Pancreas (tissue), 10 donors: Measurements from ENCODE around the gene RIBC1. TPM values are rescaled to one million over a fixed set of nuclear protein-coding genes. Genes with fewer than 3 reads are reported as not detected.
"Not testable (repeated sequence)": the region's sequence is repeated elsewhere in the genome, so short reads cannot be mapped to it uniquely, and the experiment has no call there.

Source experiments
- ATAC-seq, 4 donors: fragments of 200-7000 bp; cut with Tn5 transposase; one replicate each; pipeline versions ENCODE4 v1.8.0 to v1.9.1; 2020; ENCODE audit warnings: mild to moderate bottlenecking in 4 of 4, moderate library complexity in 4 of 4
- DNase-seq, 6 donors: peaks; one replicate each; pipeline ENCODE4 v3.0.0-alpha.2; 2020
- FAIRE-seq: peaks from 2 replicates; lab custom pipeline; 2012; peaks lifted over from hg19 to GRCh38; lab: Jason Lieb, UNC
- H3K27ac ChIP-seq, 4 donors: fragments of 200-600 bp; sonication (generic); 1 replicate in 3 of 4; 2 replicates in 1 of 4; pipeline versions ENCODE4 v1.5.0 to v1.8.0; 2020
- H3K27me3 ChIP-seq, 4 donors: fragments of 200-600 bp; one replicate each; pipeline ENCODE4 v1.8.0; 2021
- H3K36me3 ChIP-seq, 3 donors: fragments of 200-600 bp; sonication (generic) in 1 of 3; one replicate each; pipeline versions ENCODE4 v1.5.0 to v1.8.0; 2020 to 2021
- H3K4me1 ChIP-seq, 3 donors: fragments of 200-600 bp; one replicate each; pipeline ENCODE4 v1.8.0; 2021
- H3K4me3 ChIP-seq, 4 donors: fragments of 200-600 bp; sonication (generic) in 2 of 4; one replicate each; pipeline versions ENCODE4 v1.5.0 to v1.8.0; 2020 to 2021
- H3K9me3 ChIP-seq, 4 donors: fragments of 200-600 bp; one replicate each; pipeline ENCODE4 v1.8.0; 2021
- CTCF ChIP-seq, 4 donors: fragments of 200-600 bp; sonication (generic) in 3 of 4; IDR thresholded peaks; one replicate each; pipeline versions ENCODE4 v1.5.0 to v1.8.0; 2021; ENCODE audit warnings: antibody characterized with exemption in 4 of 4
- WGBS, 2 donors: extraction: QIAGEN DNeasy Blood & Tissue Kit; methylation state at CpG; one replicate each; pipeline ENCODE4 v1.1.7; 2013; 5-methylcytosine and 5-hydroxymethylcytosine counted together
- intact Hi-C, 3 donors: fragments of 100-400 bp; cut with DNase I; formaldehyde crosslinking; loops; one replicate each; pipeline versions ENCODE4 v1.11.1 to v1.14.2; 2022
- polyA plus RNA-seq, 2 donors: library from polyadenylated mRNA; stranded (reverse); fragments of 200-250 nt; gene quantifications; one replicate each; pipeline ENCODE4 v1.2.3, GENCODE V29; 2013
- total RNA-seq, 6 donors: library from RNA; stranded (reverse); fragmentation: NEBNext Ultra II Directional in 4 of 6; extraction: Animal tissue kit (Norgen Biotek cat#: 25700) in 4 of 6; gene quantifications; one replicate each; pipeline versions ENCODE4 v1.2.1 to v1.2.4, GENCODE V29; 2021 to 2023
- donor health status: healthy with polysubstance abuse.
- donor health status: DM: no; HTN: no; CAD: no; lungs with moderate emphysema.
- donor health status: DM: no; HTN: no; CAD: no.
- donor health status: control.
- donor health status: control.
- donor health status: Bipolar disorder and iron deficiency.
- donor health status: DM: yes; HTN: yes; CAD: no.
- donor health status: DM: no; HTN: no; CAD: no.
- donor health status: DM: no; HTN: no; CAD: no.
- donor health status: DM: yes; HTN: yes; CAD: no.

RIBC1 gene
- total and polyA plus RNA-seq, 8 donors: 0.31 to 3.3 (median 0.86) TPM

DNA sequence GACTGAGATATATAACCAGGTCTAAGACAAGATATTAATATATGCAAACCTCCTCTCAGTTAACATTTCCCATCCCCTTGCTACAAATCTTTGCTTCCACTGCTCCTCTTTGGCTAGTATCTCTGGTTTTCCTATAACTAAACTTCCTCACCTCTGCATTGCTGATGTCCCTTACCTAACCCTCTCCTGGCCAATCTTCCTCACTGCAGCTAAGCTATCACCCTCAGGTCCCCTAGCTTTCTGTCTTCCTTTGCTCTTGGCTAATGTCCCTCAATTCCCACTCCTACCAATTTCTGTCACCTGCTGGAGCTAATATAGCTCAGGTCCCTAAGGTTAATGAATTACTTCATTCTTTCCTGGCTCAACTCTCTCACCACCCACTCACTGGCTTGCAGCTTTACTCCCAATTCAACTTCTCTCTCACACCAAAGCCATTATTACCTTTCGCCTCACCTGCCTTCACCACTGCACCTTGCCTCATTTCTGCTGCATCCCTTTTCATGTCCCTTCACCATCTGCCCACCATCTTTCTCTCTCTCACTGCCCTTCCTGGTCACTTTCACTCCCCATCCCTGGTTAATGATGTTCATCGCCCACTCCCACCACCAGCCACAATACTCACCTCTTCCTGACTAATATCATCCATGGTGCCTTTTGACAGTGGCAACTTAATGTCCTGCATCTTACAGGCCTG, 26.9 kb upstream of the RIBC1 start:
- H3K4me1 ChIP-seq: no peaks in the 10 kb centered on the region
- WGBS, 2 donors: 98 to 100% methylated on average over 2 of the region's 2 CpGs
- H3K4me3 ChIP-seq: no peak overlapping the region
- no peak for TF ChIP-seq CTCF (IDR thresholded peaks at IDR 0.05)
- no peak overlapping the region for H3K27ac ChIP-seq
- H3K36me3 ChIP-seq: peaks cover 0 to 14% (median 4%) of the 10 kb centered on the region in 3 donors
- ATAC-seq (no peak), DNase-seq (no peak), FAIRE-seq (no peak)
- H3K9me3 ChIP-seq: no peaks in the 10 kb centered on the region
- intact Hi-C loops: no loop called here
- H3K27me3 ChIP-seq: no peaks in the 10 kb centered on the region

DNA sequence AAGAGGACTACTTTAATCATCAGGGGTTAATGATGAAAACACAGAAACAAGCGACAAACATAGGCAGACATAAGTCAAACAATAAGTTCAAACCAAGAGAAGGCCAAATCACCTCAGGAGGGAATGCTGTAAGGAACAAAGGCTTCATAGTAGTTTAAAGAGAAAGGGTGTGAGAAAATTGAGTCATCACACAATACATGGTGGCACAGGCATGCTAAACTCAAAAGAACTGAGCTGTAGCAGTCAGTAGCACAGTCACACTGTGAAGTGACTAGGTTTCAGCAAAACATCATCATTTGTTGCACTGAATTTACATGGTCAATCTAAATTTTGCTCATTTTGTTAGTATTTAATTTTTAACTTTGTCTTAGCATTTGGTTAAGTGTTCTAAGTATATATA, 24.5 kb upstream of the RIBC1 start:
- no peak for TF ChIP-seq CTCF (IDR thresholded peaks at IDR 0.05)
- Histone ChIP-seq H3K27me3 (no peaks in the 10 kb centered on the region), H3K36me3 (peaks cover 0 to 8% (median 4%) of the 10 kb centered on the region in 3 donors), H3K4me1 (no peaks in the 10 kb centered on the region), H3K27ac (no peak overlapping the region), H3K4me3 (no peak overlapping the region), H3K9me3 (no peaks in the 10 kb centered on the region)
- intact Hi-C loops: no loop called here
- FAIRE-seq: no peak
- ATAC-seq: no peak
- 94 to 100% methylated on average over 1 of the region's 1 CpG for WGBS, 2 donors
- no peak for DNase-seq

DNA sequence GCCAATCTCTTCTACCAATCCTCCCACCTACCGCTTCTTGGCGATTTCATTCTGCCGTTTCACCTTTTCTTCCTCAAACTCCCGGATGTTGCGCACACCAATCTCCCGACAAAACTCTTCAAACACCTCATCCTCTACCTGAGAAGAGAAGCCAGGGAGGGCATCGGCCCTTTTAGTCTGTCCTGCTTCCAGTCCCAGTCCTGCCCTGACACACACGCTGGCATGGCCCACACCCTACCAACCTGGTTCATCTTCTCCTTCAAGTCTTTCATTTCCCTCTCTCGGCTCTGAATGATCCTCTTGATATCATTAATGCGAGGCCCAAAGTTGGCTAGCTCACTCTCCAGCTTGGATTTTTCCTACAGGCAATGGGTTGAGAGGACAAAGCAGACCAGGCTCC, 19.1 kb upstream of the RIBC1 start:
- no peak overlapping the region for H3K4me3 ChIP-seq
- no peak overlapping the region for H3K27ac ChIP-seq
- ATAC-seq (no peak), FAIRE-seq (no peak), DNase-seq (no peak)
- H3K9me3 ChIP-seq: no peaks in the 10 kb centered on the region
- no peak for TF ChIP-seq CTCF (IDR thresholded peaks at IDR 0.05)
- WGBS, 2 donors: 93 to 98% methylated on average over 10 of the region's 10 CpGs
- H3K36me3 ChIP-seq: peaks cover 4 to 42% (median 25%) of the 10 kb centered on the region in 3 donors
- intact Hi-C loops: no loop called here
- H3K4me1 ChIP-seq: no peaks in the 10 kb centered on the region
- no peaks in the 10 kb centered on the region for H3K27me3 ChIP-seq

DNA sequence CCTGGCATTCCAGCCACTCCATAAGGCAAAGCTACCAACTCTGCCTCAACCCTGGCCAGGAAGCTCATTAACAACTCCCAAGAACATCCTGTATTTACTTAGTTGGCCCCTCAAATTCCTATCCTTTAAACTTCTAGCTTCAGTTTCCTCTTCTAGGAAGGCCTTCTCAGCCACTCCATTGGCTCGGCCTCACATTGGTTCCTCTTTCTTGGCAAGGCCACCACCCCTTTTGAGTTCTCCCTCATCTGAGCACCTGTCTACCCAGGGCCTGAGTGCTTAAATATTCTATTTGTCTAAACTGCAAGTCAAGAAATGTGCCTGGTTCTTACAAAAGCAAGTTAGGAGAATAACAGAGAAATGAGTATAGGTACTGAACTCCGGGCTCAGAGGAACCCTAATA, 10.2 kb upstream of the RIBC1 start:
- WGBS, 2 donors: 89 to 96% methylated on average over 2 of the region's 2 CpGs
- FAIRE-seq (no peak), ATAC-seq (no peak)

GRCh38 chrX:53420351-53420750, 2.3 kb upstream of the RIBC1 start:
- 89 to 94% methylated on average over 3 of the region's 3 CpGs for WGBS, 2 donors
- H3K27ac ChIP-seq, H3K4me3 ChIP-seq, H3K36me3 ChIP-seq, H3K9me3 ChIP-seq, intact Hi-C loops, DNase-seq, H3K27me3 ChIP-seq, FAIRE-seq, ATAC-seq: not testable (repeated sequence)
- peaks cover 0 to 13% (median 9%) of the 10 kb centered on the region in 3 donors for H3K4me1 ChIP-seq

More for the DNA sequence above, 10.2 kb upstream of the RIBC1 start:
- H3K4me3 ChIP-seq: no peak overlapping the region
- H3K36me3 ChIP-seq: peaks cover 3 to 50% (median 18%) of the 10 kb centered on the region in 3 donors
- H3K27me3 ChIP-seq: no peaks in the 10 kb centered on the region
- H3K9me3 ChIP-seq: no peaks in the 10 kb centered on the region
- H3K27ac ChIP-seq: no peak overlapping the region
- no peak for DNase-seq
- no peaks in the 10 kb centered on the region for H3K4me1 ChIP-seq
- no peak for TF ChIP-seq CTCF (IDR thresholded peaks at IDR 0.05)
- intact Hi-C loops: no loop called here
